HG03378 (cell line): ENCODE data around the gene SNRPF.

ENCODE experiments used
- ATAC-seq: cut with Tn5 transposase; IDR thresholded peaks from one replicate; pipeline ENCODE4 v1.9.1; 2021; ENCODE audit warnings: mild to moderate bottlenecking, moderate library complexity; ENCODE audit not compliant: unreplicated experiment

SNRPF gene

GRCh38 chr12:95859344-95859816 lies 628 bp downstream of the SNRPF start:
- ATAC-seq, result no peak

- no peak for ATAC-seq
Measured at GRCh38 chr12:95859947-95860850, 1.4 kb downstream of the SNRPF start.

- ATAC-seq, result no peak
Measured at GRCh38 chr12:95862038-95862437, 3.3 kb downstream of the SNRPF start.

- no peak for ATAC-seq
Measured at GRCh38 chr12:95863337-95863736, 4.6 kb downstream of the SNRPF start.

- no peak for ATAC-seq
Measured at GRCh38 chr12:95870897-95871296, 12.1 kb downstream of the SNRPF start.

GRCh38 chr12:95874452-95874851 lies 15.7 kb downstream of the SNRPF start:
- no peak for ATAC-seq

GRCh38 chr12:95877622-95878021 lies 18.9 kb downstream of the SNRPF start:
- no peak for ATAC-seq

GRCh38 chr12:95880895-95881294 lies 22.1 kb downstream of the SNRPF start:
- no peak for ATAC-seq

- no peak for ATAC-seq
Measured at GRCh38 chr12:95881331-95881955, 22.7 kb downstream of the SNRPF start.

GRCh38 chr12:95882080-95882479 lies 23.3 kb downstream of the SNRPF start:
- no peak for ATAC-seq

- no peak for ATAC-seq
Measured at GRCh38 chr12:95882873-95883272, 24.1 kb downstream of the SNRPF start.

- ATAC-seq, result no peak
Measured at GRCh38 chr12:95884998-95885397, 26.2 kb downstream of the SNRPF start.

- no peak for ATAC-seq
Measured at GRCh38 chr12:95887311-95887710, 28.6 kb downstream of the SNRPF start.

- ATAC-seq, result no peak
Measured at GRCh38 chr12:95890958-95891357, 32.2 kb downstream of the SNRPF start.

- ATAC-seq, result no peak
Measured at GRCh38 chr12:95896846-95897245, 38.1 kb downstream of the SNRPF start.

GRCh38 chr12:95898081-95898480 lies 39.3 kb downstream of the SNRPF start:
- ATAC-seq, result no peak

- no peak for ATAC-seq
Measured at GRCh38 chr12:95908573-95908972, 49.8 kb downstream of the SNRPF start.

GRCh38 chr12:95909871-95910270 lies 51.1 kb downstream of the SNRPF start:
- no peak for ATAC-seq
